CD4-positive, alpha-beta T cell treated with Interleukin-6 for 4 hours (primary cell): ENCODE measurements around the gene TOR3A.
"Not testable (repeated sequence)": the region's sequence is repeated elsewhere in the genome, so short reads cannot be mapped to it uniquely, and the experiment has no call there.

Experiments
- DNase-seq: peaks from one replicate; pipeline ENCODE4 v3.0.0-alpha.2; 2020; ENCODE audit warnings: mixed read lengths

The TOR3A gene

GRCh38 chr1:179081687-179082332 lies at the start of gene TOR3A:
Gene TOR3A, plus strand, starts transcription at chr1:179082070. Its CDS starts 59 bp downstream, at chr1:179082129.
- DNase-seq: peak; percentile 85

- DNase-seq: no peak
Observed at GRCh38 chr1:179034720-179035119, 47.1 kb upstream of the TOR3A start.

- peak; percentile 42 for DNase-seq
Observed at GRCh38 chr1:179036844-179037465, 44.9 kb upstream of the TOR3A start.

DNA sequence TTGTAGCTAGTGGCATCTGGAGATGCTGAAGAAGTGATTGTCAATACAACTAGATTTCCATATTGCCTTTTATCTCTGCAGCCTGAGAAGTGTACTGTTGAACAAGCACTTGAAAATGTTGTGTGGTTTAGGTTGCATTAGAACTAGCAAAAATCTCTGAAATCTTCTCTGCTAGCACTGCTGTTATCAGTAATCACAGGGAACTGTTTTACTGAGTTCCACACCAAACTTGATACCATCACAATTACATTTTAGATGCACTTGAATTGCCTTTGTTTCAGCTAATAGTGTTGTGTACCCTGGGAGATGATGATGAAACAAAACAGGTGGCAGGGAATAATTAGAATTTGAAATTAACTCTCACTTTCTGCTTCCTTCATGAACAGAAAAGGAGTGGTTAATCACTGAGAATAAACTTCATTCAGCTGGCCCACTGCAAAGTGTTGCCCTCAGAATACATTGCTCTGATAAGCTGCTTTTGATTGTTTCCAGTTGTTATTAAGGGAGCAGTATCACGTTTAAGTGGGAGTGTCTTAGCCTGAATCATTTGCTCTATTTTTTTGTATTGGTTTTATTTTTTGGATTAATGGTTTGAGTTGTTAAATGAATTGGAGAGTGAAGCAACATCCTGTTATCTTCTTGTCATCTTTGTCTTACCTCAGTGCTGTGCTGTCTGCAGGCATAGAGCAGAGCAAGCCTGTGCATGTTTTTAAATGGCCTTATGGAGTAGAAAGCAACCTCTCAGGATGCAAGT lies 43.2 kb upstream of the TOR3A start:
- no peak for DNase-seq

DNA sequence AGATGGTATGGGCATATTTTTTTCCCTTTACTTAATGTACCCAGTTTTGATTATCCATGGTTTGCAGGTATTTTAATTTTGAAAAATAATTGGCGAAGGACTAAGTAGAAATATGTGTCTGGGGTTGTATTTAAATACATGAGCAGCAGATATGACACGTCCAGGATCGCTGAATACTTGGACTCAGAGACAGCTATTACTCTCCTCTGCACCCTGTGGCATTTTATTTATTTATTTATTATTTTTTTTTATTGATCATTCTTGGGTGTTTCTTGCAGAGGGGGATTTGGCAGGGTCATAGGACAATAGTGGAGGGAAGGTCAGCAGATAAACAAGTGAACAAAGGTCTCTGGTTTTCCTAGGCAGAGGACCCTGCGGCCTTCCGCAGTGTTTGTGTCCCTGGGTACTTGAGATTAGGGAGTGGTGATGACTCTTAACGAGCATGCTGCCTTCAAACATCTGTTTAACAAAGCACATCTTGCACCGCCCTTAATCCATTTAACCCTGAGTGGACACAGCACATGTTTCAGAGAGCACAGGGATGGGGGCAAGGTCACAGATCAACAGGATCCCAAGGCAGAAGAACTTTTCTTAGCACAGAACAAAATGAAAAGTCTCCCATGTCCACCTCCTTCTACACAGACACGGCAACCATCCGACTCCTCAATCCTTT lies 42.2 kb upstream of the TOR3A start:
- DNase-seq: not testable (repeated sequence)

DNA sequence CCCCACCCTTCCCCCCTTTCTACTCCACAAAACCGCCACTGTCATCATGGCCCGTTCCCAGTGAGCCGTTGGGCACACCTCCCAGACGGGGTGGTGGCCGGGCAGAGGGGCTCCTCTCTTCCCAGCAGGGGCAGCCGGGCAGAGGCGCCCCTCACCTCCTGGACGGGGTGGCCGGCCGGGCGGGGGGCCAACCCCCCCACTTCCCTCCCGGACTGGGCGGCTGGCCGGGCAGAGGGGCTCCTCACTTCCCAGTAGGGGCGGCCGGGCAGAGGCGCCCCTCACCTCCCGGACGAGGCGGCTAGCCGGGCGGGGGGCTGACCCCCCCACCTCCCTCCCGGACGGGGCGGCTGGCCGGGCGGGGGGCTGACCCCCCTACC lies 41.7 kb upstream of the TOR3A start:
- DNase-seq: not testable (repeated sequence)

DNA sequence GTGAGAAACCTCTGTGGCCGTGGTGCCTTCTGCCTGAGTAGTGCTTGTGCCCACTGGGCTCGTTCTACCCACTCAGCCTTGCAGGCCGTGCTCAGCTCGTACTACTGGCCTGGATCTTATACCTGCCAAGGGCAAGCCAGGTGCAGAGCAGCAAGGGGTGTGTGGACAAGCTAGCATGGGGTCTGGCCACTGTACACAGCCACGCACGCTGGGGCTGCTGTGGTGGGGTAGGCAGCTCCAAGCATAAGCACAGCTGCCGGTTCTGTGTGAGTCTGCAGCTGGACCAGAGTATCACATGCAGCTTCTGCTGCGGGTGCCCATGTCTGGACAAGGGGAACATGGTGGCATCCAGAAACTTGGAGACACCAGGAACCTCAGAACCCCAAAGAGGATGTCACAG lies 39.8 kb upstream of the TOR3A start:
- DNase-seq: no peak

GRCh38 chr1:179042700-179043099 lies 39.2 kb upstream of the TOR3A start:
- no peak for DNase-seq

DNA sequence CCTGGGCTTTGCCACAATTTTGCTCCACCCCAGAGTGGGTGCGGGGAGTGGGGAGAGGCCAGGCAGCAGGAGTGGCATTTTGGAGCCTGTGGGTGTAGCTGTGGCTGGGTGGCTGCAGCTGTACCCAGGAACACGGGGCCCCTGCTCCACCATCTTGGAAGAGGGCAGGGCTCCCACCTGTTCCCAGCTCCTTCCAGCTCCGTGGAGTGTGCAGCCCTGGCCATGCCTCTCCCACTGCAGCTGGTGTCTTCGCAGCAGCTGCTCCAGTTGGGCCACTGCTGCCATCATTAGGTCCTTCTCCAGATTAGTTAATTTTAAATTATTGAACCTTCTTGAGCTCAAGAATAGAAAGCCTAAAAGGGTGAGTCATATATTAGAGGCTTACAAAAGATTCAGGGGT lies 38.6 kb upstream of the TOR3A start:
- DNase-seq: no peak

- DNase-seq: no peak
Observed at GRCh38 chr1:179043907-179044306, 38.0 kb upstream of the TOR3A start.

DNA sequence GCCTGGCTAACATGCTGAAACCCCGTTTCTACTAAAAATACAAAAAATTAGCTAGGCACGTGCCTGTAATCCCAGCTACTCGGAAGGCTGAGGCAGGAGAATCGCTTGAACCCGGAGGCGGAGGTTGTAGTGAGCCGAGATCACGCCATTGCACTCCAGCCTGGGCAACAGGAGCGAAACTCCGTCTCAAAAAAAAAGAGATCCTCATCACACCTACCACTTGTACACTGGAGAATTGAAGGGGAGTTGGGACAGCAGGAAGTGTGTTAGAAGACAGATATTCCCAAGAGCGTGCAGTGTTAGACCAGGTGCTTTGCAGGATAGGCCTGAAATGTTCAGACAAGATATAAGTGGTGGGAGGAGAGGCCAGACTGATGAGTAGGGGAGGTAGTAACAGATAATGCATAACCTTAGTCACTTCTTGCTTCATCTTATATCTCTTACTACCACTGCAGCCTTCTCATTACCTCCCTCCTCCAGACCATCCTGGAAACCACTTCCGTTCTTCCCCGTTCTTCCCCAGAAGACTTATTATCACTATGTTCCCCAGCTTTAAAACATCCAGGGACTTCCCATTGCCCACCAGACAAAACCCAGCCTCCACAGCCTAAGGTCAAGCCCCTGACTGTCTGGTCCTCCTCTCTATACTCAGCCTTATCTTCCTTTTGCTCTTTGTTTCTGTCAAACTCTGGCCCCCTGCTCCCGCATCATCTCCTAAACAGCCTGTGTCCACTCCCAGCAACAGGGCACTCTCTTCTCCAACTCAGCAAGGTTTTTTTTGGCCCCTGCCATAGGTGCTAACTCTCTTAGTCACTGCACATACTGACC lies 34.8 kb upstream of the TOR3A start:
- no peak for DNase-seq

- DNase-seq: no peak
Observed at GRCh38 chr1:179047636-179047997, 34.3 kb upstream of the TOR3A start.

GRCh38 chr1:179048339-179049124 lies 33.3 kb upstream of the TOR3A start:
- no peak for DNase-seq

- DNase-seq: no peak
Observed at GRCh38 chr1:179052776-179053175, 29.1 kb upstream of the TOR3A start.

- DNase-seq: no peak
Observed at GRCh38 chr1:179053486-179053885, 28.4 kb upstream of the TOR3A start.

DNA sequence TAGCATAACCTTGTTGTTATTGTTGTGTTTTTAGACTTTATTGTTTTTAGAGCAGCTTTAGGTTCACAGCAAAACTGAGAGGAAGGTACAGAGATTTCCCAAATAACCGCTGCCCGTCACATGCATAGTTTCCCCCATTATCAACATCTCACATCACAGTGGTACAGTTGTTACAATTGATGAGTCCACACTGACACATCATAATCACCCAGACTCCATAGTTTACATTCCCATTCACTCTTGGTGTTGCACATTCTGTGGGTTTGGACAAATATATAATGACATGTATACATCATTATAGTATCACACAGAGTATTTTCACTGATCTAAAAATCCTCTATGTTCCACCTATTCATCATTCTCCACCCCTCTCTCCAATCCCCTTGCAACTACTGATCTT lies 25.9 kb upstream of the TOR3A start:
- no peak for DNase-seq

DNA sequence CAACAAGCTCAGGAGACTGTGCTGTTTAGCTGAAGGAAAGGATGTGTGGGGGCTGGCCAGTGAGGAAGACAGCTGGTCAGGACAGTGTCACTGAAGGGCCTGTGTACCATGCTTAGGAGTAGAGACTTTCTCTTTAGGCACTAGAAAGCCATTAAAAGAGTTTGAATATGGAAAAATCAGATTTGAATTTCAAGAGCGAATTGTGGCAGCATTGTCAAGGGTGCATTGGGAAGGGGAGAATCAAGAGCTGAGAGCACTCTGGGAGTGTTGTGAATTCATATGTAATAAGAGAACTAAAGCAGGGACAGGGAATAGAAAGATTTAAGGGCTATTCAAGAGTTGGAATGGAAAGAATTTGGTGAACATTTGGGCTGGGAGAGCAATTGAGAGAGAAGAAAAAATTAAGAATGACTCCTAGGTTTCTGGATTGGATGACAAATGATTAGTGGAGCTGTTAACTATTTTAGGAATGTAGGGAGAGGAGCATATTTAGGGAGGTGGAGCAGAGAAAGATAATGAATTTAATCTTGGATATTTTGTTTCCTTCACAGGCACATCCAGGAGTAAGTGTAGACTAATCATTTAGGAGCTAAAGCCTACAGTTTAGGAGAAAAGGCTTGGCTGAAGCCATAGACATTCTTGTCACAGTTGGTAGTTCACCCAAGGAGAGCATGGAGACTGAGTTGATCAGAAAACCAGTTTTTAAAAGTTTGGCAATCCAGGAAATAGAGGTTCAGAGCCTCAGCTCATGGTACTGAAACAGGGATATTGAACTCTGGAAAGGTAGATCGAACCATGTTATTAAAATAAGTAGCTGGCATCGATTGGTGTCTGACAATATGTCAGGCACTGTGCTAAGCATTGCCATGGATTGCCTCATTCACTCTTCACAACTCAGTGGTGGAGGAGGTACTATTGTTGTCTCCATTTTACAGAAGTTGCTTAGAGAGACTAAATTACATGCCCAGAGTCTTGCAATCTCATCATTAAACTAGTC lies 23.1 kb upstream of the TOR3A start:
- no peak for DNase-seq

GRCh38 chr1:179061360-179062282 lies 20.2 kb upstream of the TOR3A start:
- no peak for DNase-seq

- no peak for DNase-seq
Observed at GRCh38 chr1:179066471-179066870, 15.4 kb upstream of the TOR3A start.
